ENCODE data around the gene DZIP1L. TPM values are rescaled to one million over a fixed set of nuclear protein-coding genes. Genes with fewer than 3 reads are reported as not detected.

DZIP1L gene
- total and polyA plus RNA-seq, 9 donors = 4.9 to 29.0 (median 18.9) TPM

- H3K36me3 ChIP-seq = no peaks in the 10 kb centered on the region
- WGBS, 3 donors = 85 to 95% (median 85%) methylated on average over 3 of the region's 3 CpGs
- DNase-seq = no peak
- no peak overlapping the region for H3K27ac ChIP-seq
- H3K9me3 ChIP-seq = no peaks in the 10 kb centered on the region
- TF ChIP-seq CTCF (IDR thresholded peaks at IDR 0.05) (no peak), POLR2A (IDR thresholded peaks at IDR 0.05) (no peak), EP300 (IDR thresholded peaks at IDR 0.05) (no peak)
- no peaks in the 10 kb centered on the region for H3K27me3 ChIP-seq
- no peaks in the 10 kb centered on the region for H3K4me1 ChIP-seq (ENCODE audit: insufficient read depth)
- no peak overlapping the region for H3K4me3 ChIP-seq
- intact Hi-C loops (cut with DNase I) = no loop called here
Observed at GRCh38 chr3:138136201-138136600, 20.8 kb upstream of the DZIP1L start.

GRCh38 chr3:138135833-138136194, 20.4 kb upstream of the DZIP1L start:
- Histone ChIP-seq H3K4me3 (no peak overlapping the region), H3K27ac (no peak overlapping the region), H3K27me3 (no peaks in the 10 kb centered on the region), H3K4me1 (ENCODE audit: insufficient read depth) (no peaks in the 10 kb centered on the region), H3K9me3 (no peaks in the 10 kb centered on the region), H3K36me3 (no peaks in the 10 kb centered on the region)
- DNase-seq = no peak
- 67 to 82% (median 77%) methylated on average over 2 of the region's 2 CpGs for WGBS, 3 donors
- intact Hi-C loops (cut with DNase I) = no loop called here
- TF ChIP-seq POLR2A (IDR thresholded peaks at IDR 0.05) = no peak
- no peak for TF ChIP-seq CTCF (IDR thresholded peaks at IDR 0.05)
- TF ChIP-seq EP300 (IDR thresholded peaks at IDR 0.05) = no peak

- H3K4me1 ChIP-seq (ENCODE audit: insufficient read depth) = no peaks in the 10 kb centered on the region
- H3K4me3 ChIP-seq = no peak overlapping the region
- H3K27me3 ChIP-seq = no peaks in the 10 kb centered on the region
- H3K27ac ChIP-seq = no peak overlapping the region
- DNase-seq = no peak
- 76 to 84% (median 78%) methylated on average over 3 of the region's 3 CpGs for WGBS, 3 donors
- no peaks in the 10 kb centered on the region for H3K36me3 ChIP-seq
- TF ChIP-seq CTCF (IDR thresholded peaks at IDR 0.05) (no peak), EP300 (IDR thresholded peaks at IDR 0.05) (no peak), POLR2A (IDR thresholded peaks at IDR 0.05) (no peak)
- intact Hi-C loops (cut with DNase I) = no loop called here
- no peaks in the 10 kb centered on the region for H3K9me3 ChIP-seq
Observed at GRCh38 chr3:138135146-138135832, 19.9 kb upstream of the DZIP1L start.

- H3K4me3 ChIP-seq = no peak within 1 kb of the TSS
- H3K27ac ChIP-seq = no peak within 1 kb of the TSS
- no peaks in the 10 kb centered on the region for H3K9me3 ChIP-seq
- TF ChIP-seq CTCF (IDR thresholded peaks at IDR 0.05) (no peak), POLR2A (IDR thresholded peaks at IDR 0.05) (no peak), EP300 (IDR thresholded peaks at IDR 0.05) (no peak)
- 48 to 70% (median 52%) methylated on average over 1 of the region's 1 CpG for WGBS, 3 donors
- intact Hi-C loops (cut with DNase I) = no loop called here
- H3K36me3 ChIP-seq = no peaks in the 10 kb centered on the region
- no peak for DNase-seq
- no peaks in the 10 kb centered on the region for H3K4me1 ChIP-seq (ENCODE audit: insufficient read depth)
- no peaks in the 10 kb centered on the region for H3K27me3 ChIP-seq
Observed at GRCh38 chr3:138132239-138132638, 16.8 kb upstream of the DZIP1L start, which contains the start of gene A4GNT. TSS of gene A4GNT (minus strand) at chr3:138132390. CDS start at chr3:138131256, 1,134 bp downstream.
